Activated CD4-positive, alpha-beta T cell treated with anti-CD3 and anti-CD28 coated beads, Interleukin-2, amount 50 U/mL, for 1 hour (primary cell): ENCODE results near the gene RNF44.
"Not testable (repeated sequence)": the region's sequence is repeated elsewhere in the genome, so short reads cannot be mapped to it uniquely, and the experiment has no call there.

Experiments
- DNase-seq: peaks from one replicate; pipeline ENCODE4 v3.0.0-alpha.2; 2020

RNF44 gene

DNA sequence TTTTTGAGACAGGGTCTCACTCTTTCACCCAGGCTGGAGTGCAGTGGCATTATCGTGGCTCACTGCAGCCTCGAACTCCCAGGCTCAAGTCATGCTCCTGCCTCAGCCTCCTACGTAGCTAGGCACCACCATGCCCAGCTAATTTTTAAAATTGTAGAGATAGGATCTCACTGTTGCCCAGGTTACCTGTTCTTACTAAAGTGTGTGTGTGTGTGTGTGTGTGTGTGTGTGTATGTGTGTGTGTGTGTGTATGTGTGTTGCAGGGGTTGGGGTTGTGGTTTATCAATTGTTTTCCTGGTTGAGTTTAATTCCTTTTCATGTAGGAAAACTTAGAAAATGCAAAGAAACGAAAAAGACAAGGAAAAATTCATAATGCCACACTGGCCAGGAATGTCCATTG, 21.8 kb downstream of the RNF44 start:
- DNase-seq: no peak

DNA sequence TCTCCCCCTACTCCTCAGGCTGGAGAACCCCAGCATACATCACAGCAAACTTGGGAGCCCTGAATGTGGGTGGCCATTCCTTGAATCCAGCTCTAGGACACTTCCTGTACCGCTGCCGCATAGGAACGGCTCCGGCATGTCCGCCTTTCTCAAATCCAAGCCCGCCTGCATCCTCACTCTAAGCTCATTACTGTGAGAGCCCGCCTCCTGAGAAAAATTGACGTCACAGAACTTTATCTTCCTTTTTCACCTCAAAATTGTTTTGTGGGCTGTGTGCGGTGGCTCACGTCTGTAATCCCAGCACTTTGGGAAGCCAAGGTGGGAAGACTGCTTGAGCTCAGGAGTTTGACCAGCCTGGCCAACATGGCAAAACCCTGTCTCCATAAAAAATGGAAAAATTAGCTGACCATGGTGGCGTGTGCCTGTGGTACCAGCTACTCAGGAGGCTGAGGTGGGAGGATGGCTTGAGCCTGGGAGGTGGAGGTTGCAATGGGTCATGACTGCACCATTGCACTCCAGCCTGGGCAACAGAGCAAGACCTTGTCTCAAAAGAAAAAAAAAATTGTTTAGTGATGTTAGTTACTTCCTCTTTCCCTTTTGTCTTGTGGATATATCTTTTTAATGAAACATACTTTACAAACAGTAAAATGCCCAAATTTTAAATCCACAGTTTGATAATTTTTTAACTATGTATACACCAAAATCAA, 22.8 kb downstream of the RNF44 start:
- no peak for DNase-seq

DNA sequence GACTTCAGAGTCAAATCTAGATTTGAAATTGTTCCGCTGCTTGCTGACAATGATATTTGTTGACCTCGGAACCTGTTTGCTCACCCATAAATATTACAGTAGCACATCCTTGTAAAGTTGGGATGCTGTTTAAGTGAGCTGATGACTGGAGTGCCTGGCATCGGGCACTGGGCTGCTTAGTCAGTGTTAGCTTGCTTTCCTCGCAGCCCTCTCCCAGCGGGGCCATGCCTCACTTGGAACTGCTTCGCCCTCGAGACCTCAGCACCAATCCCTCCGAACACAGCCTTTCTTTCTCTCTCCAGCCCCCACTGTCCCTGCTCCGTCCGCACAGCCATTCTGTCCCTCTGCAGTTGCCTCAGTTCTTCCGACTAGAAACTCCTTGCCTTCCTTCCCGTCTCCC, 23.4 kb downstream of the RNF44 start:
- DNase-seq: no peak

DNA sequence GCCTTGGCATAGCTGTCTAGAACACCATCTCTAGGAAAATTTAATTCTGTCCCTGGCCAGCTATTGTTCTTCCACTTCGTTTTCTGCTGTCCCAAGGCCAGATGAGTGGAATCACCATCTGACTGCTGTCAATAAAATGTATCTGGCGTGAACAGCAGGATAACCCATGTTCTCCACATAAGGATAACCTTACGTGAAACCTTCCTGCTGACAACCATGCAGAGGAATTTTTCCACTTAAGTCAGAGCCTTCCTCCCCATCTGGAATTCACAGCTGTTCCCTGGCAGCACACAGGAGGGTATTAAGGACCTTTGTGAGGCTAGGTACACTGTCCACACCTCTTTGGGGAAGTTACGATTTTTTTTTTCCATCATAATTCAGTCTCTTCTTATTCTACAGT, 28.6 kb downstream of the RNF44 start:
- DNase-seq: no peak

DNA sequence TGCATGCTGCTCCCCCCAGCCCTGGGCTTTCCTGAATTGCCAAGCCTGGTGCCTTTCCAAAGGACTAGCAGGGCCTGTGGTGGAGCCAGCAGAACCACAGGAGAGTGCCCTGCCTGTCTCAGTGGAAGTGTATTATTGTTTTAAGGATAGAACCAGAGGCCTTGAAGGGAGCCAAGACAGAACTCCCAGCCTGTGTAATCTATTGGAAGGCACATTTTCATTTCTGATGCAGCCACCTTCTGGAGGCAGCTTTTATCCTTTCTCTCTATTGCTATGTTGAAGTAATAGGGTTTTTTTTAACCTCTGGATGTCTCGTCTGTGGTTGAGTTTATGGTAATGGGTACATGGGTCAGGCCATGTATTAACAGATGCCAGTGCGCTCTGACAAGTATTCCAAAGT, 29.3 kb downstream of the RNF44 start:
- no peak for DNase-seq

DNA sequence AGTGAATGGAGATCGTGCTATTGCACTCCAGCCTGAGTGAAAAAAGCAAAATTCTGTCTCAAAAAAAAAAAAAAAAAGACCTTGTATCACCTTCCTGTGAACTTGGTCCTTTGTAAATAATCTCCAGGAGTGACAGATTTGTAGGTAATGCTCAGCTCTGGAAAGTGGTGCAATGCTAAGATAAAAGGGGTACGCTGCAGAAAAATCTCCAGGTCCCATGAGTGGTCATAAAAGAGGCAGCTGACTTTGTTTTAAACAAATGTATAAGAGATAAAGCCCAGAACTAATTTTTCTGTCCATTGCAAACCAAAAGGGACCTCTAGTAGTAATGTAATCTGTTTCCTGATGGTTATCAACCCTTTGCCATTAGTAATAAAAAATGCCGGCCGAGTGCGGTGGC, 33.7 kb downstream of the RNF44 start:
- DNase-seq: no peak

DNA sequence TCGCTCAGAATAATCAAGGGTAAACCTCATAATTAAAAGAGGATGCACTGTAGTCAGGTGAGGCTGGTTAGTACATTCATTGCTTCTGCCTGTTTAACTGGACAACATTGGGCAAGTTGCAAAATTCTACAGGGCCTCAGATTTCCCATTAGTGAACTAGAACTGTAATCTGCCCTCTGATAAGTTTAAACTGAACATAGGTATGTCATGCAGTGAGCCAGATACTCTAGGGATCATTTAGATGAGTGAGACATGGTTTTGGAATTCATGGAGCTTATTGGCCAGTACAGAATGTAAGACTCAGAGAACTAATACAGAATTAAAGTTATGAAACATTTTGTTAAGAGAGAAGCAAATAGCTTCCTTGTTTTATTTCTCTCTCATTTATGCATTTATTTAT, 35.9 kb downstream of the RNF44 start:
- no peak for DNase-seq

DNA sequence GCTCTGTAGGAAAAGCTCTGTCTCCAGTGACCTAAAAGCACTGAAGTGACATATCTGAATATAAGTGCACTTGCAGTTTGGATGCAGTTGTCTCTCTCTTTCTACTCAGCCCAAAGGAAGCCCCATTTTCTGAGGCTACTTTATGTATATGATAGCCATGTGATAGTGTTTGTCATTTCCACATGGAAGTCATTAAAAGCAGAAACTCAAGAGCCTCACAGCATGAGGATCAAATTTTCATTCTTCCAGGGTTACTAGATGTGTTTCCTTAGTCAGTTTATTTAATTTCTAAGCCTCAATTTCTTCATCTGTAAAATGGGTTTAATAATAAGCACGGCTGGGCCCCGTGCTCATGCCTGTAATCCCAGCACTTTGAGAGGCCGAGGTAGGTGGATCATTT, 36.7 kb downstream of the RNF44 start:
- DNase-seq: no peak

DNA sequence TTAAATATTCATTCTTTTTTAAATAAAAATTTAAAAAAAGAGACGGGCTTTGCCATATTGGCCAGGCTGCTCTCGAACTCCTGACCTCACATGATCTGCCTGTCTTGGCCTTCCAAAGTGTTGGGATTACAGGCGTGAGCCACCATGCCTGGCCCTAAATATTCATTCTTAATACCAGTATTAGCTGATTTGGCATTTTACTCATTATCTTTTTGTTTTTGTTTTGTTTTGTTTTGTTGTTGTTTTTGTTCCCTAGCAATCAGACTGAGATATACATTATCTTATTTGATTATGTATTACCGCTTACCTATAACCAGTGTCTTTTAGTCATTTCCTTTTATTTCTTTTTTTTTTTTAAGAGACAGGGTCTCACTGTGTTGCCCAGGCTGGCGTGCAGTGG, 37.9 kb downstream of the RNF44 start:
- DNase-seq: no peak

DNA sequence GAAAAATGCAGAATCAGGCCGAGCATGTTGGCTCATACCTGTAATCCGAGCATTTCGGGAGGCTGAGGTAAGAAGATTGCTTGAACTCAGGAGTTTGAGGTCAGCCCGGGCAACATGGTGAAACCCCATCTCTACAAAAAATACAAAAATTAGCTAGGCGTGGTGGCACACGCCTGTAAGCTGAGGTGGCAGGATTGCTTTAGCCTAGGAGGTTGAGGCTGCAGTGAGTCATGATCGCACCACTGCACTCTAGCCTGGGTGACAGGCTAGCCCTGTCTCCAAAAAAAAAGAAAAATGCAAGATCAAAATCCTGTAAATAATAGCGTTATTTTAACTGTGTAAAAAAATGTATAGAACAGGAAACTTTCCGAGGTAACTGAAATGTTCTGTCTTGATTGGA, 39.4 kb downstream of the RNF44 start:
- DNase-seq: no peak

DNA sequence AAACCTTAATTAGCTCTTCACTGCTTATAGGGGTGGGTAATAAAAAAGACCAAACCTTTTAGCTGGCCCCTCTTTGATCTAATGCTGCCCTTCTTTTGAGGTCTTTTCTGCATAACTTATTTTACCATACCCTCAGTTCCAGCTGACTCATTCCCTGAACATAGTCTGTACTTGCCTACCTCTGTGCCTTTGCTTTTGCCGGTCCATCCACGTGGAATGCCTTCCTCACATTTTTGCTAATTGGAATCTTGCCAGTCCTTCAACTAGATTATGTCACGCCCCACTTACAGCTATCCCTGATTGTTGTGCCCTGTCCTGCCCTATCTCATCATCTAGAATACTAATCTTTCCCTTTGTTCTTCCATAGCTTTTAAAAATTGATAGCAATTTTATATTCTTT, 44.8 kb downstream of the RNF44 start:
- no peak for DNase-seq

DNA sequence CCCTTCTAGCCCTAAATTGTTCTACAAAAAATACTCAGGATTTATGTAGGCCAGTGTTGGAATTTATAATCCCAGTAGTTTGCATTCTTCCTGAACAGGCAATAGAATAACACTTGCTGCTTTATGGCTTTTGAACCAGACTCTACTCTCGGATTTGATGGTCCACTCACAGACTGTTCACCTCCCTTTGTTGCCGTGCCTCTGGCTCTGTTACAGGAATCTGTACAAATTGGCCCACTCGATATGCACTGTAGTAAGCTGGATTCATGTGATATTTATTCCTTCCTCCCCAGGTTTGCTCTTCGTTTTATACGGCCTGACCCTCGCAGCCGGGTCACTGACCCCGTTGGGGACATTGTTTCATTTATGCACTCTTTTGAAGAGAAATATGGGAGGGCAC, 45.3 kb downstream of the RNF44 start:
- DNase-seq: no peak

DNA sequence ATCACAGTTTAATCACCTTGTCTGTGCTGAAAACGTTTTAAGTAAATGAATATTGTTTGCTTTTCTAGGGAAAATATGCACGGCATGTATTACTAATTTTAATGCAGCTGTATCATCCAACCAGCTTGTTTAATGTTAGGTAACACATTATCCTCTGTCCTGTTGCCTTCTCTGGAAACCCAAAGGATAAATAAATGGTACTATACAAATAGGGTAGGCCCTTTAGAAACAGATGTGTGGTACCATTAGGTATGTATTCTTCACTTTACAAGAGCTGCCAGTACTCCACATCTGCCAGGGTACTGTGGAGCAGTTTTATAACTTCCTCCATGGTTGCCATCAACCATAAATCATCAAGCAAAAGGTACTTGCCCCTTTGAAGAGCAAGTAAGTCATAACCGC, 46.1 kb downstream of the RNF44 start:
- DNase-seq: no peak

DNA sequence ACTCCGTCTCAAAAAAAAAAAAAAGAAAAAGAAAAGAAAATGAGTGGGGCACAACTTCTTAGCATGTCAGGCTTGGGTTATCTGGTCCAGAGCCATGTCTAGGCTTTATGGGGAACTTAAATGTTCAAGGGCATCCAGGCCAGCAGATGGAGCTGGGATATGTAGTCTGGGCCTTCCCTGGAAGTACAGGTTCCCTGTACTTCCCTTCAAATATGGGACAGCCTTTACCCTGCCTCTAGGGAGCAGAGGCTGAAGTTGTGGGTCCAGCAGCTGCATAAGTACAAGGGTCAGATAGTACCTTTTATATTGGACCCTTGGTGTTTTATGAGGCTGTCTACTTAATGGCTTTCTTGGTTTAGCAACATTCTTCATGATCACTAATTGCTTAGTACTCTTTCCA, 46.9 kb downstream of the RNF44 start:
- DNase-seq: no peak

DNA sequence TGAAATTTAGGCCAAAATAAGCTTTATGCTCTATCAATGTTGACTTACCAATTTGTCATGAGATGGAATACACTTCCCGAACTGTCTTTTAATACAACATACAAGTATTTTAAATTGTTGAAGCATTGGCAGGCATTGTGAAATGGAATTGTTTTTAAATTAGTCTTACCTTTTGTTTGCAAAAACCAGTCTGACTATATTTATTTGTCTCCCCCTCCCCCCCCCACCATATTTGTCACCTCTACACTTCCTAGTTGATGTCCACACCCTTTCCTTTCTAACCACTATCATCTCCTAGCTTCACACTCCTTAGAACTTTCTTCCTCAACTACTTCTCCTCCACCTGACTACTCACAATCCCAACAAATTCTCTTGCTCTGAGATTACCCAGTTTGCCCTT, 48.1 kb downstream of the RNF44 start:
- no peak for DNase-seq

DNA sequence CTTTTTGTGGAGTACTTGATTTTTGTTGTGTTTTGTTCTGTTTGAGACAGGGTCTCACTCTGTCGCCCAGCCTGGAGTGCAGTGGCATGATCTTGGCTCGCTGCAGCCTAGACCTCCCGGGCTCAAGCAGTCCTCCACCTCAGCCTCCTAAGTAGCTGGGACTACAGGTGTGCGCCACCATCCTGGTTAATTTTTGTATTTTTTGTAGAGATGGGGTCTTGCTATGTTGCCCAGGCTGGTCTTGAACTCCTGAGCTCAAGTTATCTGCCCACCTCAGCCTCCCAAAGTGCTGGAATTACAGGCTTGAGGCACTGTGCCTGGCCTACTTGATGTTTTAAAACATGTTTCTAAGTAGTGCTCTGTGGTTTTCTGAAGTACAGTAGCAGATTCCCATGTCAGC, 50.0 kb downstream of the RNF44 start:
- DNase-seq: not testable (repeated sequence)

DNA sequence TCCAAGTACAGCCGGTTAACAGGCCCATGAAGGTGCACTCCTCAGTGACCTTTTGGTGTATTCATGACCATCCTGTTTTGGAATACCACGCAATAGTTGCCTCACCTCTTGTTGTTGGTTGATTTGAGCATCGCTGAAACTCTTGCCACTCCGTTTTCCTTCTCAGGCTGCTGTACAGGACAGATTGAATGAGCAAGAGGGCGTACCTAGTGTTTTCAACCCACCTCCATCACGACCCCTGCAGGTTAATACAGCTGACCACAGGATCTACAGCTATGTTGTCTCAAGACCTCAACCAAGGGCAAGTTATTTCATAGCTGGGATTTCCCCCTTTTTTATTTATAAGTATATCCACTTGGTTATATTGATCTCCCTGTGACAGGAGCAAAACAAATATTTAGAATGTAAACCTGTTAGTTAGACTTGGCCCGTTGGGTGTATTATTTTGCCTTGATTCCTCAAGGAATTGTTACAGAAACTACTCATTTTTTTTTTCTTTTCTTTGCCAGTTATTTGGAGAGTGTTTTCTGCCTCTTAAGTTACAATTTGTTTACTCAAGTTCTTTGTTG, 50.9 kb downstream of the RNF44 start:
- DNase-seq: no peak

DNA sequence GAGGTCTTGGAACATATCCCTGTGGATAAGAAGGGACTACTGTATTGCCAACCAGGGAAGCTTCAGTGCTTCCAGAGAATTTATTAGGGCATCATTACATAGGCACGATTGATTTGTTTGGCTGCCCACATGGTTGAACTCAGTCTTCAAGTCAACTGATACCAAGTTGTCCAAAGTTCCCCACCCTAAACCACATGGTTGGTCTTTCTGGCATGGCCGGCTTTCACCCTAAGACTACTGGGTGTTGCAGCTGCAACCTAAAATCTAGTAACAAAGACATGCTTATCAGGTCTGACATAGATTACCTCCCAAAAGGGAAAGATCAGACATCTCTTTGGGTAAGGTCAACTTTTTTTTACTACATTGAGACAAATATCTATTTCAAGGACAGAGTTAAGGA, 52.0 kb downstream of the RNF44 start:
- DNase-seq: no peak

DNA sequence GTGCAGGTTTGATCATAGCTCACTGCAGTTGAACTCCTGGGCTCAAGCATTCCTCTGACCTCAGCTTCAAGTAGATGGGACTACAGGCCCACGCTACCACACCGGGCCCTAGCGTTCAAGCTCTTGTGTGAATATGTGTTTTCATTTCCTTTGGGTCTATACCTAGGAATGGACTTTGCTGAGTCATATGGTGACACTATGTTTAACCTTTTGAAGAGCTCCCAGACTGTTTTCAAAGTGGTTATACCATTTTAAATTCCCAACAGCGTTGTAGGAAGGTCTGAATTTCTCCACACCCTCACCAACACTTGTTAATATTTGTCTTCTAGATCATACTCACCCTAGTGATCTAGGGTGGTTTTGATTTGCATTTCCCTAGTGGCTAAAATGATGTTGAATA, 55.5 kb downstream of the RNF44 start:
- DNase-seq: no peak
